Loucy (cell line): ENCODE results near the gene SIK2.

Experiments used
- EZH2phosphoT487 ChIP-seq: fragments of 200-600 bp; IDR thresholded peaks from 2 replicates; pipeline ENCODE4 v1.6.1; 2018; ENCODE audit warnings: antibody characterized with exemption, mild to moderate bottlenecking, moderate library complexity, borderline replicate concordance
- TF ChIP-seq, protein P1 (sequence below): fragments of 200-600 bp; sonication (generic); conservative IDR thresholded peaks from 2 replicates; pipeline ENCODE4 v1.5.1; 2014; ENCODE audit warnings: mild to moderate bottlenecking, antibody characterized with exemption, low read length

DNA sequence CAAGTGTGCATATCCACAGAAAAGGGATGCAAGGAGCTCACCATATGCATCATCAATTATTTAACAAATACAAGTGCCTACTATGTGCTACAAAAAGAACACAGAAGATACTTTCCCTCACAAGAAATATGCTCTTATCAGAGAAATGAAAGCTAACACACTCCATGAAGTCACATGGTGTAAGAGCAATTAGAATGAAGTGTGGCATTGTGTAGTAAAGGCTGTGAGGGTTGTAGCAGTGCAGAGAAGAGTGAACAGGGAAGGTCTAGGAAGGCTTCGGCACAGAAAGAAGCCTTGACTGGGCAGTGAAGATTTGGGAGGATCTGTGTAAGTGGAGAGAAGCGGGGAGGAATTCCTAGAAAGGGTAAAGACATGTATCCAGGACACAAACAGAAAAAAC, 141.5 kb downstream of the SIK2 start:
- TF ChIP-seq, protein P1, sequence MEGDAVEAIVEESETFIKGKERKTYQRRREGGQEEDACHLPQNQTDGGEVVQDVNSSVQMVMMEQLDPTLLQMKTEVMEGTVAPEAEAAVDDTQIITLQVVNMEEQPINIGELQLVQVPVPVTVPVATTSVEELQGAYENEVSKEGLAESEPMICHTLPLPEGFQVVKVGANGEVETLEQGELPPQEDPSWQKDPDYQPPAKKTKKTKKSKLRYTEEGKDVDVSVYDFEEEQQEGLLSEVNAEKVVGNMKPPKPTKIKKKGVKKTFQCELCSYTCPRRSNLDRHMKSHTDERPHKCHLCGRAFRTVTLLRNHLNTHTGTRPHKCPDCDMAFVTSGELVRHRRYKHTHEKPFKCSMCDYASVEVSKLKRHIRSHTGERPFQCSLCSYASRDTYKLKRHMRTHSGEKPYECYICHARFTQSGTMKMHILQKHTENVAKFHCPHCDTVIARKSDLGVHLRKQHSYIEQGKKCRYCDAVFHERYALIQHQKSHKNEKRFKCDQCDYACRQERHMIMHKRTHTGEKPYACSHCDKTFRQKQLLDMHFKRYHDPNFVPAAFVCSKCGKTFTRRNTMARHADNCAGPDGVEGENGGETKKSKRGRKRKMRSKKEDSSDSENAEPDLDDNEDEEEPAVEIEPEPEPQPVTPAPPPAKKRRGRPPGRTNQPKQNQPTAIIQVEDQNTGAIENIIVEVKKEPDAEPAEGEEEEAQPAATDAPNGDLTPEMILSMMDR: no peak
- TF ChIP-seq EZH2phosphoT487: no peak
